H1 (cell line): ENCODE results near the gene OPCML. TPM values are rescaled to one million over a fixed set of nuclear protein-coding genes. Genes with fewer than 3 reads are reported as not detected.

Experiments
- CTCF ChIA-PET: fragments of 300-600 bp; sonication (Branson Sonifier 250); formaldehyde crosslinking; loops from one replicate; lab custom pipeline; 2021; ENCODE audit not compliant: partially characterized antibody; lab: Charles Lee
- POLR2A ChIA-PET: fragments of 300-600 bp; sonication (Branson Sonifier 250); formaldehyde crosslinking; loops from one replicate; lab custom pipeline; 2021; ENCODE audit warnings: inconsistent platforms; ENCODE audit not compliant: partially characterized antibody; lab: Charles Lee
- DNase-seq, 2 experiments: peaks; one replicate each; pipeline versions ENCODE4 v3.0.0 to v3.0.0-alpha.2; 2010 to 2022; ENCODE audit warnings: low spot score in 2 of 2, low read depth in 1 of 2, mixed read lengths in 1 of 2
- FAIRE-seq: peaks from 2 replicates; lab custom pipeline; 2011; peaks lifted over from hg19 to GRCh38; lab: Jason Lieb, UNC
- H2AFZ ChIP-seq: 2 replicates; pipeline ENCODE4 v1.8.1; 2012; ENCODE audit warnings: low read length, inconsistent platforms
- H2AK5ac ChIP-seq: 2 replicates; pipeline ENCODE4 v1.6.1; 2013; ENCODE audit warnings: low read depth, low read length
- H2BK120ac ChIP-seq: replicated peaks from 2 replicates; pipeline ENCODE3; 2013; ENCODE audit warnings: low read depth, low read length, inconsistent platforms
- H2BK12ac ChIP-seq: 2 replicates; pipeline ENCODE4 v1.6.1; 2013; ENCODE audit warnings: low read depth, low read length
- H2BK15ac ChIP-seq: 2 replicates; pipeline ENCODE4 v1.6.1; 2013; ENCODE audit warnings: low read length
- H2BK20ac ChIP-seq: 2 replicates; pipeline ENCODE4 v1.6.1; 2013; ENCODE audit warnings: low read length
- H2BK5ac ChIP-seq: 2 replicates; pipeline ENCODE4 v1.6.1; 2013; ENCODE audit warnings: low read depth, low read length
- H3K14ac ChIP-seq: 2 replicates; pipeline ENCODE4 v1.6.1; 2013; ENCODE audit warnings: inconsistent platforms; ENCODE audit not compliant: insufficient read length
- H3K18ac ChIP-seq: 2 replicates; pipeline ENCODE4 v1.6.1; 2013; ENCODE audit warnings: low read length; ENCODE audit errors: extremely low read depth
- H3K23ac ChIP-seq: 2 replicates; pipeline ENCODE4 v1.6.1; 2013; ENCODE audit warnings: inconsistent platforms; ENCODE audit not compliant: insufficient read length
- H3K23me2 ChIP-seq: 2 replicates; pipeline ENCODE4 v1.6.1; 2013; ENCODE audit warnings: low read depth, low read length
- H3K27ac ChIP-seq: 2 replicates; pipeline ENCODE4 v1.6.1; 2011; ENCODE audit warnings: low read depth, low read length, inconsistent platforms
- H3K27me3 ChIP-seq, 4 experiments: replicated peaks in 1 of 4; 1 replicate in 1 of 4; 2 replicates in 3 of 4; pipeline versions ENCODE4 v1.6.1 to v1.8.1; 2011 to 2013; ENCODE audit warnings: low read length in 3 of 4, mild to moderate bottlenecking in 3 of 4, inconsistent platforms in 2 of 4, mixed read lengths in 2 of 4, moderate library complexity in 1 of 4; ENCODE audit not compliant: control insufficient read depth in 3 of 4, insufficient read depth in 3 of 4; ENCODE audit errors: extremely low read depth in 1 of 4
- H3K36me3 ChIP-seq, 4 experiments: 2 replicates each; pipeline versions ENCODE4 v1.6.1 to v1.8.1; 2011 to 2013; ENCODE audit warnings: mild to moderate bottlenecking in 4 of 4, low read length in 3 of 4, moderate library complexity in 2 of 4, control low read depth in 1 of 4, inconsistent platforms in 1 of 4; ENCODE audit not compliant: insufficient read depth in 4 of 4, control insufficient read depth in 2 of 4
- H3K4ac ChIP-seq: replicated peaks from 2 replicates; pipeline ENCODE3; 2013; ENCODE audit warnings: low read length, low read depth, mixed read lengths, inconsistent platforms; ENCODE audit not compliant: insufficient read length
- H3K4me1 ChIP-seq, 4 experiments: replicated peaks in 1 of 4; 1 replicate in 1 of 4; 2 replicates in 3 of 4; pipeline versions ENCODE4 v1.6.1 to v1.8.1; 2011 to 2013; ENCODE audit warnings: low read length in 3 of 4, inconsistent platforms in 2 of 4, mixed read lengths in 1 of 4; ENCODE audit not compliant: insufficient read depth in 4 of 4, control insufficient read depth in 3 of 4
- H3K4me2 ChIP-seq, 2 experiments: 2 replicates each; pipeline versions ENCODE4 v1.6.1 to v1.8.1; 2011 to 2013; ENCODE audit warnings: low read depth in 2 of 2, low read length in 2 of 2, control low read depth in 1 of 2, inconsistent platforms in 1 of 2, mild to moderate bottlenecking in 1 of 2; ENCODE audit not compliant: insufficient read depth in 1 of 2
- H3K4me3 ChIP-seq, 4 experiments: fragments of 200-600, 300-600 bp in 1 of 4; sonication (generic), shearing (Covaris generic), sonication (Bioruptor Twin) in 1 of 4; 2 replicates each; pipeline versions ENCODE4 v1.5.1 to v1.8.1; 2011 to 2016; ENCODE audit warnings: low read length in 4 of 4, low read depth in 3 of 4, control low read depth in 2 of 4, inconsistent platforms in 2 of 4, mild to moderate bottlenecking in 2 of 4, mixed read lengths in 1 of 4, moderate library complexity in 1 of 4; ENCODE audit not compliant: insufficient read depth in 2 of 4; ENCODE audit errors: extremely low read depth in 1 of 4
- H3K56ac ChIP-seq: replicated peaks from 2 replicates; pipeline ENCODE3; 2013; ENCODE audit warnings: low read depth, mild to moderate bottlenecking, mixed read lengths, low read length, inconsistent platforms; ENCODE audit not compliant: insufficient read length
- H3K79me1 ChIP-seq: 2 replicates; pipeline ENCODE4 v1.6.1; 2013; ENCODE audit warnings: low read depth, low read length, control low read depth
- H3K79me2 ChIP-seq, 2 experiments: 2 replicates each; pipeline versions ENCODE4 v1.6.1 to v1.8.1; 2012 to 2013; ENCODE audit warnings: low read length in 2 of 2, mild to moderate bottlenecking in 2 of 2, inconsistent platforms in 1 of 2; ENCODE audit not compliant: insufficient read depth in 2 of 2, control insufficient read depth in 1 of 2
- H3K9ac ChIP-seq, 4 experiments: replicated peaks in 1 of 4; 1 replicate in 1 of 4; 2 replicates in 3 of 4; pipeline versions ENCODE4 v1.6.1 to v1.8.1; 2011 to 2013; ENCODE audit warnings: low read depth in 3 of 4, low read length in 3 of 4, control low read depth in 2 of 4, mild to moderate bottlenecking in 2 of 4, moderate library complexity in 2 of 4, inconsistent platforms in 1 of 4; ENCODE audit errors: extremely low read depth in 1 of 4
- H3K9me3 ChIP-seq, 2 experiments: 2 replicates each; pipeline versions ENCODE4 v1.6.1 to v1.8.1; 2012 to 2013; ENCODE audit warnings: mild to moderate bottlenecking in 2 of 2, moderate library complexity in 2 of 2, control low read depth in 1 of 2, inconsistent platforms in 1 of 2, low read depth in 1 of 2, low read length in 1 of 2, mixed read lengths in 1 of 2; ENCODE audit not compliant: insufficient read depth in 2 of 2
- H4K20me1 ChIP-seq, 2 experiments: replicated peaks in 1 of 2; 2 replicates each; pipeline versions ENCODE3 to v1.8.1; 2011 to 2013; ENCODE audit warnings: inconsistent platforms in 2 of 2, low read length in 2 of 2, mild to moderate bottlenecking in 1 of 2; ENCODE audit not compliant: insufficient read depth in 2 of 2, control insufficient read depth in 1 of 2
- H4K5ac ChIP-seq: 2 replicates; pipeline ENCODE4 v1.6.1; 2013; ENCODE audit warnings: low read length, low read depth, mixed read lengths, inconsistent platforms; ENCODE audit not compliant: insufficient read length
- H4K8ac ChIP-seq: 2 replicates; pipeline ENCODE4 v1.8.0; 2013; ENCODE audit warnings: mild to moderate bottlenecking, moderate library complexity, low read length, inconsistent platforms; ENCODE audit not compliant: insufficient read depth; ENCODE audit errors: extremely low read depth
- H4K91ac ChIP-seq: replicated peaks from 2 replicates; pipeline ENCODE3; 2013; ENCODE audit warnings: low read length, mixed read lengths, inconsistent platforms; ENCODE audit not compliant: insufficient read length
- CEBPB ChIP-seq: IDR thresholded peaks from 2 replicates; pipeline ENCODE4 v1.6.1; 2012; ENCODE audit warnings: low read depth, low read length
- E2F6 ChIP-seq: IDR thresholded peaks from 2 replicates; pipeline ENCODE4 v1.6.1; 2012; ENCODE audit warnings: inconsistent platforms
- EGR1 ChIP-seq: IDR thresholded peaks from 2 replicates; pipeline ENCODE4 v1.6.1; 2011; ENCODE audit warnings: low read depth, low read length, borderline replicate concordance
- GABPA ChIP-seq: IDR thresholded peaks from 2 replicates; pipeline ENCODE4 v1.6.1; 2011; ENCODE audit warnings: mild to moderate bottlenecking, low read length, moderate library complexity, borderline replicate concordance; ENCODE audit not compliant: insufficient read depth
- JUN ChIP-seq: IDR thresholded peaks from 2 replicates; pipeline ENCODE4 v1.6.1; 2011; ENCODE audit warnings: low read depth, mild to moderate bottlenecking, improper control_type of control experiment, low read length
- KDM4A ChIP-seq: IDR thresholded peaks from one replicate; pipeline ENCODE4 v1.7.1; 2012; ENCODE audit warnings: low read depth, mild to moderate bottlenecking, moderate library complexity, low read length, inconsistent platforms; ENCODE audit not compliant: severe bottlenecking
- RAD21 ChIP-seq, 2 experiments: IDR thresholded peaks in 1 of 2; conservative IDR thresholded peaks in 1 of 2; 2 replicates each; pipeline ENCODE4 v1.6.1; 2011; ENCODE audit warnings: low read depth in 2 of 2, low read length in 2 of 2, improper control_type of control experiment in 1 of 2, inconsistent platforms in 1 of 2, mild to moderate bottlenecking in 1 of 2, moderate library complexity in 1 of 2
- RXRA ChIP-seq: IDR thresholded peaks from 2 replicates; pipeline ENCODE4 v1.6.1; 2011; ENCODE audit warnings: low read depth, mild to moderate bottlenecking, low read length, moderate library complexity; ENCODE audit not compliant: insufficient read depth
- SIN3A ChIP-seq, 2 experiments: IDR thresholded peaks in 1 of 2; conservative IDR thresholded peaks in 1 of 2; 2 replicates each; pipeline ENCODE4 v1.6.1; 2011 to 2012; ENCODE audit warnings: low read length in 2 of 2, improper control_type of control experiment in 1 of 2, low read depth in 1 of 2, mild to moderate bottlenecking in 1 of 2
- SIX5 ChIP-seq: IDR thresholded peaks from 2 replicates; pipeline ENCODE4 v1.6.1; 2011; ENCODE audit warnings: mild to moderate bottlenecking, low read depth, low read length
- SP1 ChIP-seq: IDR thresholded peaks from 2 replicates; pipeline ENCODE4 v1.6.1; 2011; ENCODE audit warnings: low read depth, low read length
- YY1 ChIP-seq: IDR thresholded peaks from 2 replicates; pipeline ENCODE4 v1.6.1; 2011; ENCODE audit warnings: low read depth, mild to moderate bottlenecking, low read length
- WGBS, 2 experiments: shearing (Covaris generic) in 1 of 2; methylation state at CpG; one replicate each; pipeline versions ENCODE4 v1.1.6 to v1.1.7; 2013 to 2015; ENCODE audit warnings: low lambda C conversion rate in 2 of 2, mixed read lengths in 2 of 2, inconsistent platforms in 1 of 2, low coverage in 1 of 2, missing lambda C conversion rate in 1 of 2; ENCODE audit not compliant: insufficient replicate concordance in 2 of 2, insufficient coverage in 1 of 2, insufficient read length in 1 of 2; ENCODE audit errors: extremely low coverage in 1 of 2, missing lambda C conversion rate in 1 of 2; 5-methylcytosine and 5-hydroxymethylcytosine counted together
- polyA plus RNA-seq, 7 experiments: library from polyadenylated mRNA; depleted of rRNA in 3 of 7; stranded (reverse) in 5 of 7; unstranded in 2 of 7; fragments of >200 nt in 5 of 7; fragments of 200-250 nt in 2 of 7; gene quantifications; 1 replicate in 5 of 7; 2 replicates in 1 of 7; 4 replicates in 1 of 7; pipeline versions ENCODE4 v1.2.1 to v1.2.3, GENCODE V29; 2011 to 2013; ENCODE audit warnings: missing spikeins in 2 of 7, mixed read lengths in 2 of 7
- total RNA-seq: library from RNA; stranded (reverse); fragmentation: NEBNext Ultra II Directional; extraction: Animal tissue kit (Norgen Biotek cat#: 25700); gene quantifications from 2 replicates; pipeline ENCODE4 v1.2.1, GENCODE V29; 2021

The OPCML gene
- total and polyA plus RNA-seq, 2 of the 8 experiments (the other 6 are each of a cell fraction or from before 2014, with no cell fraction given), result 2.3 to 3.1 TPM

GRCh38 chr11:133331031-133331430 lies 201.3 kb downstream of the OPCML start:
- peaks cover 10% of the 10 kb centered on the region; the same call in 1 of the 2 replicates for H3K23me2 ChIP-seq
- 91% methylated on average over 3 of the region's 3 CpGs; no CpG with 5 or more reads in 1 of the 2 experiments for WGBS, 2 experiments
- no peak for DNase-seq
- no peak overlapping the region for H2AK5ac ChIP-seq
- no peak overlapping the region for H4K5ac ChIP-seq
- H3K4ac ChIP-seq, result no peak overlapping the region
- no peaks in the 10 kb centered on the region for H4K20me1 ChIP-seq
- no peak overlapping the region for H4K91ac ChIP-seq
- no peak overlapping the region for H2BK20ac ChIP-seq
- no peaks in the 10 kb centered on the region for H3K9me3 ChIP-seq
- H3K27ac ChIP-seq, result no peak overlapping the region
- no peak overlapping the region for H3K18ac ChIP-seq
- H3K9ac ChIP-seq, result no peak overlapping the region
- no peaks in the 10 kb centered on the region for H3K79me1 ChIP-seq
- no peaks in the 10 kb centered on the region for H3K4me1 ChIP-seq
- H3K4me2 ChIP-seq, result no peak overlapping the region
- H3K23ac ChIP-seq, result no peak overlapping the region
- no peaks in the 10 kb centered on the region for H3K79me2 ChIP-seq
- H2AFZ ChIP-seq, result no peak overlapping the region
- no peaks in the 10 kb centered on the region for H3K36me3 ChIP-seq
- no peak overlapping the region for H4K8ac ChIP-seq
- no peak overlapping the region for H3K14ac ChIP-seq
- no peak overlapping the region for H2BK120ac ChIP-seq
- H2BK5ac ChIP-seq, result no peak overlapping the region
- H3K4me3 ChIP-seq, result no peak overlapping the region
- H3K27me3 ChIP-seq, result no peaks in the 10 kb centered on the region
- ChIA-PET CTCF (no interaction called here), POLR2A (no interaction called here)
- H2BK12ac ChIP-seq, result no peak overlapping the region
- H2BK15ac ChIP-seq, result no peak overlapping the region
- no peak for FAIRE-seq
- no peak overlapping the region for H3K56ac ChIP-seq
- no peak for TF ChIP-seq SIN3A (conservative IDR thresholded peaks at IDR 0.05 in 1 of 2, IDR thresholded peaks at IDR 0.05 in 1 of 2; ENCODE audit: low read depth in 1 of 2, low read length in 2 of 2)
- no peak for TF ChIP-seq E2F6
- no peak for TF ChIP-seq RAD21 (IDR thresholded peaks at IDR 0.05 in 1 of 2, conservative IDR thresholded peaks at IDR 0.05 in 1 of 2; ENCODE audit: low read depth in 2 of 2, low read length in 2 of 2)
- TF ChIP-seq RXRA, result no peak
- no peak for TF ChIP-seq JUN
- no peak for TF ChIP-seq SIX5
- no peak for TF ChIP-seq YY1
- TF ChIP-seq KDM4A, result no peak
- no peak for TF ChIP-seq SP1
- TF ChIP-seq CEBPB, result no peak
- no peak for TF ChIP-seq GABPA
- no peak for TF ChIP-seq EGR1
